NCI-H128 (cell line): ENCODE data around the gene VANGL1.

Source experiments
- DNase-seq: peaks from one replicate; lab custom pipeline; 2025; ENCODE audit not compliant: unreplicated experiment; lab: John Stamatoyannopoulos, UW

The VANGL1 gene

GRCh38 chr1:115729756-115730155, 88.0 kb downstream of the VANGL1 start:
- DNase-seq: no peak

- DNase-seq: no peak
Measured at GRCh38 chr1:115732316-115732715, 90.5 kb downstream of the VANGL1 start.

- DNase-seq: no peak
Measured at GRCh38 chr1:115740811-115741210, 99.0 kb downstream of the VANGL1 start.

GRCh38 chr1:115744646-115745275, 103.0 kb downstream of the VANGL1 start:
- DNase-seq: no peak

GRCh38 chr1:115746021-115746690, 104.4 kb downstream of the VANGL1 start:
- no peak for DNase-seq
